Embryonic facial prominence (tissue), 1 donor: ENCODE data around the gene CCDC188.
"Not testable (repeated sequence)": the region's sequence is repeated elsewhere in the genome, so short reads cannot be mapped to it uniquely, and the experiment has no call there.

ENCODE experiments used
- DNase-seq: peaks from one replicate; pipeline ENCODE4 v3.0.0-alpha.2; 2016; ENCODE audit errors: extremely low spot score

Gene CCDC188

DNA sequence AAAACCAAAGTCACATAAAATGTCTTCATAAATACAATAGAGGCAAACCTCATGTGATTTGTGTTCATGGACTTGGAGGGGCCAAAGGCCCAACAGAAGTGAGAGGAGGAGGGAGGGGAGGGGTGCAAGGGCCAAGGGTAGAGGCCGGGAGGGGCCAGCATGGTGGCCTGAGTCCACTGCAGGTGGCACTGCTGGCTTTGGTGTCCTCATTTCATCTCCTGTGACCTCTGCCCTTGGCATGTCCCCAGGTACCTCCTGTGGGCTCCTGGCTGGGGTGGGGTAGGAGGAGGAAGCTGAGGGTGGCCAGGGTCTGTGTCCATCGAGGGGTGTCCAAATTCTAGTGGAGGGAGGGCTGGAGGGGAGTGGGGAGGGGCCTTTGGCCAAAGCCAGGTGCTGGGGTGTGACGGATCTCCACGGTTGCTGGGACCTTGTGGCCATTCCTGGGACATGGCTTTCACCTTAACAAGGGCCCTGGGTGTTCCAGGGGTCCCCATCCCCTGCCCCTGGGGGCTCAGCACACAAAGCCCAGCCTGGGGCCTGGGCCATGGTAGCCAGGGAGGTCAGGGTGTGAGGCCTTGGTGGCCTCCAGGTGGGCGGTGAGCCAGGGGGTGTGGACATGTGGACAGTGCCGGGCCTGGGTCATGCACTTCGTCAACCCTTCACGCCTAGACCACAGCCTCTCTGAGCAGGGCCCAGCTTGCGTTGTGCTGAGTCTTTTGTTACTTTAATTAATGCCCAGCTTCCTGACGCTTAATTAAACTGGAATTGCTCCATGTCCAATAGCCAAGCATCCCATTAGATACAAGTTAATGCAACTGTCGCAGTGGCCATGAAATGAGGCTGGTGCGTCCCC, 20.7 kb upstream of the CCDC188 start:
- DNase-seq, result no peak

GRCh38 chr22:20170170-20170569, 19.3 kb upstream of the CCDC188 start:
- no peak for DNase-seq

GRCh38 chr22:20169253-20169822, 18.5 kb upstream of the CCDC188 start:
- DNase-seq, result no peak

- DNase-seq, result no peak
These were observed 16.9 kb upstream of the CCDC188 start for GRCh38 chr22:20167643-20168322.

GRCh38 chr22:20166703-20167102, 15.8 kb upstream of the CCDC188 start:
- no peak for DNase-seq

GRCh38 chr22:20165913-20166312, 15.1 kb upstream of the CCDC188 start:
- DNase-seq, result no peak

DNA sequence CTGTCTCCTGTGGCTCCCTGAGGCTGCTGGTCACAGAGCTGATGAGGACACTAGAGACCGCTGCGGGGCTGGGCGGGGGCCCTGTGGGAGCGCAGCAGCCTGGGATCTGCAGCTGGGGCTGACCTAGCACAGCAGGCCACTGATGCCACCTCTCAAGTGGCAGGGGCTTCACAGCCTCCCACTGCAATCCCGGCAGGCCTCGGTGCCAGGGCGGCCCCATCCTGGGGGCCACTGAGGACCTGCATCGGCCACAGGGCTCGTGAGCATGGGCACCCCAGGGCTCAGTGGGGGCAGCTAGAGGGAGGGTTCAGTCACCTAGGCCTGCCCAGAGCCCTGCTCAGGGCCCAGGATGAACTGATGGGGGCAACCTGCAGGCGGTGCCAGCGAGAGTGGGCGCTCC, 14.6 kb upstream of the CCDC188 start:
- no peak for DNase-seq

DNA sequence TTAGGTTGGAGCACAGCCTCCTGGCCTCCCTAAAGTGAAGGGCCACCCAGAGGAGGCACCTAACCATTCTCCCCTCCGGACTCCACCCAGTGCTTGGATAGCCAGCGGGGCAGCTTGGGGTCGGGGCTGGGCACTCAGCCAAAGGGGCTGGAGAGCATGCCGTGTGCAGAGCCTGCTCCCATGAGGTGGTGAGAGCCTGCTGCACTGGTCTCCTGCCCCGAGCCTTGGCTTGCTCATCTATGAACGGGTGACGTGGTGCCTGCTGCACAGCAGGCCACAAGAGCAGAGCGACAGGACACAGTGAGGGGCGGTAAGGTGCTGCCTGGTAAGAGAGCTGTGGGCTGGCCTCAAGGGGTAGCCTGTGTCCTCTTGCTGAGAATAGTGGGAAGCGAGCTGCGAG, 14.0 kb upstream of the CCDC188 start:
- no peak for DNase-seq

- DNase-seq, result no peak
These were observed 9.2 kb upstream of the CCDC188 start for GRCh38 chr22:20160041-20160440.

GRCh38 chr22:20159531-20159930, 8.7 kb upstream of the CCDC188 start:
- DNase-seq, result not testable (repeated sequence)

GRCh38 chr22:20159076-20159475, 8.2 kb upstream of the CCDC188 start:
- DNase-seq, result no peak

DNA sequence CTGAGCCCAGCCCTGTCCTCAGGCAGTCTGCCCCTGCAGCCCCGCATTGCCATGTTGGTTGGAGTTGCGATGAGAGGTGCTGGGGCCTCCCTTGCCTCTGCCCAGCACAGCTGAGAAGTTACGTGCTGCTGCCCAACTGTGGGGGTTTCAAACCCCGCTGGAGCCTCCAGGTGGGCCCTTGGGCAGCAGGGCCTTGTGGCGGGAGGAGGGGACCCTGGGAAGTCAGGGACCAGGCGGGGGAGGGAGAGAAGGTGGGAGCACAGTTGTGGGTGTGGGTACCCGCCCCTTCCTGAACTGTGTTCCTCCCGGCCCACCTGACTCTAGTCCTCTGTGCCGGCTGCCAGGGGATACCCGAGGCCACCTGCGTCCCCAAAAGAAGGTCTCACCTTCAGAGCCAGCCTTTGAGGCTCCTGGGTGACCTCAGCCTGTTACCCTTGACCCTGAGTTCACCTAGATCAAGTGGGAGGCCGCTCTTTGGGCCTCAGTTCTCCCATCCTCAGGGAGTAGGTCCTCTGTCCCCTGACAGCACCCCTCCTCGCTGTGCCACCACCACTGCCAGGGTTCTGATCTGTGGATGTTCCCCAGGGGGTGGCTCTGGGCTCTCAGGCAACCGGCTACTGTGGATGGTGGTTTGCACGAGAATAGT, 7.7 kb upstream of the CCDC188 start:
- no peak for DNase-seq

- no peak for DNase-seq
These were observed 6.8 kb upstream of the CCDC188 start for GRCh38 chr22:20157430-20158183.

DNA sequence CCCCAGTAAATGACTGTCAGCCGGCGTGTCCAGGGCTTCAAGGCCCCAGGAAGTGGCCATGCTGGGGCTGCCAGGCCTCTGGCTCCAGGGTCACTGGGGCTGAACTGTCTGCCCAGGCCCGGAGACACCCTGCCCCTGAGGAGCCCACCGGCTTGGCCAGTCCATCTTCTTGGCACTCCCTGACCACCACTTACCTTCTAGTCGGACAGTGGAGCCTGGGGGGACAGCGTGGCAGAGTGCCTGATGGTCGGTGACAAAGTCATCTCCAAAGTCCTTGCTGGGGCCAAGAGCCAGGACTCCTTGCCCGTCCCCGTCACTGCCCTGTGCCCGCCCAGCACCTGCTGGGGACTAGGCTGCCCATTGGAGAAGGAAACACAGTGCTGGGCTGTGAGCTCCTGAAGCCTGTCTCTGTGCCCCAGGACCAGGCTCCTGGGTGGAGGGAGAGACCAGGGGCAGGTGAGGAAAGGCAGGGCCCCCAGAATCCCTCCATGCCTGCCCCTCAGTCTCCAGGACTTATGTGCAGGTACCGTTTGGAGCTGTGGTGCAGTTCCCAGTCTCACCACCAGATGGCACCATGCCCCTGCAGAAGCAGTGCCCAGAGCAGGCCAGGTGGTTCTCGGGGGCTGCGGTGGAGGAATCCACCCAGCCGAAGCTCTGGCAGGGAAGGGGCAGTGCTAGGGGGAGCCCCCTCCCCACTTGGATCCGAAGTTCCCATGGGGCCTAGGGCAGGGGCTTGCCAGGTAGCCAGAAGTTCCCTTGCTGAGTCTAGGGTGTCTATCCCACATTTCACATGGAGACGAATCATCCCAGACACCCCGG, 6.0 kb upstream of the CCDC188 start:
- DNase-seq, result peak; percentile 46

DNA sequence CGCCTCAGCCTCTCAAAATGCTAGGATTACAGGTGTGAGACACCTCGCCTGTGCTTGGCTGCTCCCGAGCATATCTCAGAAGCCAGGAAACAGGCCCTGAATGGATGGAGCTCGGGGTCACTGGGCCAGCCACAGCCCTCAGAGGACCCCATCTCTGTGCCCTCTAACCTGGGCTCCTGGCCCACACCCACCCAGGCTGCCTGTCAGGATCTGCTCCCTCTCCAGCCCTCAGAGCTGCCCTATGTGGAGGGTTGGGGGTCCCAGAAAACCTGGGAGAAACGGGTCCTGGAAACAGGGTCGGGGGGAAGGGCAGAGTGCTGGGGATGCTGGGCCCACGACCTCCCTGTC, 5.2 kb upstream of the CCDC188 start:
- DNase-seq, result no peak

DNA sequence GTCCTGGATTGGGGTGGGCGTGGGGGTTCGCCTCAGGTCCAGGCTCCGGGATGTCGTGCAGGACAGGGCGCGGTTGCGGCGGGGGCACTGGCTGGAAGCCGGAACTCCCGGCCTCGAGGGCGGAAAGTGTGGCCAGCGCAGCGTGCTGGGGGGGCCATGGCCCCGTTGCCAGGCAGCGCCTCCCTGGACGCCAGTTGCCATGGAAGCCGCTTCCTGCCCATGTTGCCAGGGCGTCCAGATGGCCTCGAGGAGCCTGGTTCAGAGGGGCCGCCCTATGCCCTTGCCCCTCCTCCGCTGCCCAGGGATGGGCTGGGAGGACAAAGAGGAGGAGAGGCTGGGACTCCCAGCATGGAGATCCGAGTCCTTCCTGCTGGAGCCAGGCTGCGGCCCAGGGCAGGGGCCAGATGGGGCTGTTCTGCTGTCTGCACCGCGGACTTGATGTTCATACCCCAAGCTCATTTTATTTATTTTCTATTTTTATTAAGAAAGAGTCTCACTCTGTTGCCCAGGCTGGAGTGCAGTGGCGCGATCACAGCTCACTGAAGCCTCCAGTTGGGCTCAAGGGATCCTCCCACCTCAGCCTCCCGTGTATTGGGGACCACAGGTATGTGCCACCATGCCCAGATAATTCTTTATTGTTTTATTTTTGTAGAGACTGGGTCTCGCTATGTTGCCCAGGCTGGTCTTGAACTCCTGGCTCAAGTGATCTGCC, 4.6 kb upstream of the CCDC188 start:
- no peak for DNase-seq

DNA sequence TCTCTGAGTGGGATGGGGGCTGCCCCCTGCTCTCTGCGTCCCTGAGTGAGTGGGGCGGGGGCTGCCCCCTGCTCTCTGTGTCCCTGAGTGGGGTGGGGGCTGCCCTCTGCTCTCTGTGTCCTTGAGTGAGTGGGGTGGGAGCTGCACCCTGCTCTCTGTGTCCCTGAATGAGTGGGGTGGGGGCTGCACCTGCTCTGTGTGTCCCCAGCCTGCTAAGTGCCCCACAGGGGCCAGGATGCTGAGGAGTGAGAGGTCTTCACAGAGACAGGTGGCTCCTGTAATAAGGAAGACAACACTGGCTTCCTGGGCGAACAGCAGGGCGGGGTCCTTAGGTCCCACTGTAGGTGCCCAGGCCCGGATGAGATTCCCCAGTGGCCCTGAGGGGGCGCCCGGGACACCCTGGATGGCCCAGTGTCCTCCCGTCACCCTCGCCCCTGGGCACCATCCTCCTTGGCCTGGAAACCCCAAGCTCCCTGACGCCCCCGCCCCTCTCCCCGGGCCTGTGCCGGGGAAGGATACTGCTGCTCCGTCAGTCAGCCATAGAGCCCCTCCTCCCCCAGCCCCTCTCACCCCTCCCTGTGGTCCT, 3.8 kb upstream of the CCDC188 start:
- DNase-seq, result no peak

DNA sequence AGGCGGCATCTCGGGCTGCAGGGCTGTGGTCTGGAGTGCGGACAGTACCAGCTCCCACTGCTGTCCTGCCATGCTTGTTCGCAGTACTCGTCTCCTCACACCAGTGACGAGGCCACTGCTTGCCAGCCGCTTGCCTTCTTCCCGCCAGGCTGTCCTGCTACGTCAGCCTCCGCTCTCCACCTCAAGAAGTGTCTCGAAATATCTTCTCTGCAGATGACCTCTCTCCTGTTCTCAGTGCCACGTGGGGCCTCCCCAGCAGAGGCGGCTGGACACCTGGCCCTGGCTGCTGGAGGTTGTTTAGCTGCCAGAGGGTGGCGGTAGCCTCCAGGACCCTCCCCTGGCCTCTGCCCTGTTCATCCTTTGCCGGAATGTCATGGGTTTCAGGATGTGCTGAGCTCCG, 3.1 kb upstream of the CCDC188 start:
- DNase-seq, result no peak

- no peak for DNase-seq
These were observed 1.6 kb upstream of the CCDC188 start for GRCh38 chr22:20152464-20152890.

DNA sequence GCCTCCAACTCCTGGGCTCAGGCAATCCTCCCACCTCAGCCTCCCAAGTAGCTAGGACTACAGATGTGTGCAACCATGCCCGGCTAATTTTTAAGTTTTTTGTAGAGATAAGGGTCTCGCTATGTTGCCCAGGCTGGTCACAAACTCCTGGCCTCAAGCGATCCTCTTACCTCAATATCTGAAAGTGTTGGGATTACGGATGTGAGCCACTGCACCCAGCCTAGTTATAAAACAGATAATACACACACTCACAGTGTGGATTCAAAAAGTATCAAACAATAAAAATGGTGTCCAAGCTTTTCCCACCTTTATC, 377 bp upstream of the CCDC188 start:
- no peak for DNase-seq
